ENCODE data around the gene FHOD3. TPM values are rescaled to one million over a fixed set of nuclear protein-coding genes. Genes with fewer than 3 reads are reported as not detected.

The FHOD3 gene
- total RNA-seq, 4 donors from 2014 or later = 0.26 to 13.8 (median 4.9) TPM; not detected in 1

DNA sequence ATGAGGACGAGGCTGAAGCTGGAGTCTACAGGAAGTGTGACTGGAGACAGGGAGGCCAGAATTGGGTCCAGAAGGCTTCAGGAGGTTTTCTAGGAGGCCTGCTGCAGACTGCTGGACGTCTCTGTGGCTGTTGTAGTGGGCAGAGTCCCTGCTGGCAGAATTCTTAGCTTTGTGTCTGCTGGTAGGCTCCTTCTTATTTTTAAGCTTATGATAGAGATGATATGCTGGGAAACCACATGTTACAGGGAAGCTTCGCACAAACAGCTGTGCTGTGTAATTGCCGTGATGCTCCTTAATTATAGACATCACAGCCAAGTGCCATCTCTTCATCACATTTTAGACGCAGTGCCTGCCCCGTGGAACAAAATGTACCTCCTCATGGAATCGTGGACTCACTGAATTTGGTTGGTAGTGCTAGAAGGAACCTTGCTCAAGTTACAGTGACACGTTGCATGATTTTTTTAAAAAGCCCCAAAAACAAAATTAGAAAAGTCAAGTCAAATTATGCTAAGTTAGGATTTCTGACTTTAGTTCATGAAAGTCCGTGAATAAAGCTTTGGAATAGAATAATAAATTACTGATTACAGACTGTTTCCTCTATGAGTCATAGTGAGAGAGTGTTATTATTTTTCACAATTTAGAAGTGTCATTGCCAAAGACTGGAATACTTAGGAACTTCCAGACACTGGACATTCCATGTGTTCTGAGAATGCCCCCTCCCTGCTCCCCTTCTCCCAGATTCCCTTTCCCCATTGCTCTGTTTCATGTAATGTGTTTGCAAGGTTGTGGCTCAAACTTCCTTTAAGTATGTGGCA is 144.1 kb downstream of the FHOD3 start:
- H3K4me3 ChIP-seq = no peak overlapping the region
- no peak overlapping the region for H3K27ac ChIP-seq
- no peak for TF ChIP-seq POLR2A (IDR thresholded peaks at IDR 0.05)
- TF ChIP-seq, protein P1, sequence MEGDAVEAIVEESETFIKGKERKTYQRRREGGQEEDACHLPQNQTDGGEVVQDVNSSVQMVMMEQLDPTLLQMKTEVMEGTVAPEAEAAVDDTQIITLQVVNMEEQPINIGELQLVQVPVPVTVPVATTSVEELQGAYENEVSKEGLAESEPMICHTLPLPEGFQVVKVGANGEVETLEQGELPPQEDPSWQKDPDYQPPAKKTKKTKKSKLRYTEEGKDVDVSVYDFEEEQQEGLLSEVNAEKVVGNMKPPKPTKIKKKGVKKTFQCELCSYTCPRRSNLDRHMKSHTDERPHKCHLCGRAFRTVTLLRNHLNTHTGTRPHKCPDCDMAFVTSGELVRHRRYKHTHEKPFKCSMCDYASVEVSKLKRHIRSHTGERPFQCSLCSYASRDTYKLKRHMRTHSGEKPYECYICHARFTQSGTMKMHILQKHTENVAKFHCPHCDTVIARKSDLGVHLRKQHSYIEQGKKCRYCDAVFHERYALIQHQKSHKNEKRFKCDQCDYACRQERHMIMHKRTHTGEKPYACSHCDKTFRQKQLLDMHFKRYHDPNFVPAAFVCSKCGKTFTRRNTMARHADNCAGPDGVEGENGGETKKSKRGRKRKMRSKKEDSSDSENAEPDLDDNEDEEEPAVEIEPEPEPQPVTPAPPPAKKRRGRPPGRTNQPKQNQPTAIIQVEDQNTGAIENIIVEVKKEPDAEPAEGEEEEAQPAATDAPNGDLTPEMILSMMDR (IDR thresholded peaks at IDR 0.05) = no peak
- H3K4me1 ChIP-seq = no peaks in the 10 kb centered on the region
- no peaks in the 10 kb centered on the region for H3K27me3 ChIP-seq
- no peak for DNase-seq
- intact Hi-C loops (cut with DNase I; ENCODE audit: low total_unique reads) = no loop called here
- no peaks in the 10 kb centered on the region for H3K9me3 ChIP-seq
- no peaks in the 10 kb centered on the region for H3K36me3 ChIP-seq

DNA sequence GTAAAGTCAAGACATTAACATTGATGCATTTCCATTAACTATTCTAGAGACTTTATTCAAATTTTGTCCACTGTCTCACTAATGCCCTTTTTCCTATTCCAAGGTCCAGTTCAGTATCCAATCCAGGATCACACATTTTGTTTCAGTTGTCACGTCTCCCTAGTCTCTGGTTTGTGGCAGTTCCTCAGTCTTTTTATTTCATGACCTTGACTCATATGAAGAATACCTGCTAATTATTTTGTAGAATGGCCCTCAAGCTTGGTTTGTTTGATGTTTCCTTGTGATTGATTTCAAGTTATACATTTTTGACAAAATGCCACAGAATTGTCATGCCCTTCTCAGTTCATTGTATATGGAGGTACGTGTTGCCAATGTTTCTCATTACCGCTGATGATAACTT is 145.2 kb downstream of the FHOD3 start:
- Histone ChIP-seq H3K9me3 (no peaks in the 10 kb centered on the region), H3K27ac (no peak overlapping the region), H3K4me1 (no peaks in the 10 kb centered on the region), H3K4me3 (no peak overlapping the region), H3K36me3 (no peaks in the 10 kb centered on the region), H3K27me3 (no peaks in the 10 kb centered on the region)
- TF ChIP-seq, protein P1 (IDR thresholded peaks at IDR 0.05) = no peak
- TF ChIP-seq POLR2A (IDR thresholded peaks at IDR 0.05) = no peak
- intact Hi-C loops (cut with DNase I; ENCODE audit: low total_unique reads) = no loop called here
- no peak for DNase-seq

DNA sequence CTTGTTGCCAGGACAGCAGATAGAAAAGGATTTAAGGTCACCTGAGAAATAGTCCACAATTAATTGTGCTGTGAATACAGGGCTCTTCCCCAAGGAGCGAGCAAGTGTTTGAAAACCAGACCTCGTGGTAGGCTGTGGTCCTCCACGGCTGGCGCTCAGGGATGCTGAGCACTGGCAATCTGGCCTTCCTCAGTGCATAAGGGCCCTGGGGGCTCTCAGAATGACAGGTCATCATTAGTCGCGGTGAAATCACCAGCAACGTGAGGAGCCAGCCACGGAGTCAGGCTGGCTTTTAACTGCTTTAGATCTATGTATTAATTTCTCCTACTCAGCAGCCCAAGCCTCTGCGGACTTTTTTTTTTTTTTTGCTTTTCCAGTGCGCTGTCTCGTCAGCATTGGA is 148.5 kb downstream of the FHOD3 start:
- TF ChIP-seq, protein P1 (IDR thresholded peaks at IDR 0.05) = no peak
- no peak for TF ChIP-seq POLR2A (IDR thresholded peaks at IDR 0.05)
- H3K27ac ChIP-seq = no peak overlapping the region
- DNase-seq = no peak

DNA sequence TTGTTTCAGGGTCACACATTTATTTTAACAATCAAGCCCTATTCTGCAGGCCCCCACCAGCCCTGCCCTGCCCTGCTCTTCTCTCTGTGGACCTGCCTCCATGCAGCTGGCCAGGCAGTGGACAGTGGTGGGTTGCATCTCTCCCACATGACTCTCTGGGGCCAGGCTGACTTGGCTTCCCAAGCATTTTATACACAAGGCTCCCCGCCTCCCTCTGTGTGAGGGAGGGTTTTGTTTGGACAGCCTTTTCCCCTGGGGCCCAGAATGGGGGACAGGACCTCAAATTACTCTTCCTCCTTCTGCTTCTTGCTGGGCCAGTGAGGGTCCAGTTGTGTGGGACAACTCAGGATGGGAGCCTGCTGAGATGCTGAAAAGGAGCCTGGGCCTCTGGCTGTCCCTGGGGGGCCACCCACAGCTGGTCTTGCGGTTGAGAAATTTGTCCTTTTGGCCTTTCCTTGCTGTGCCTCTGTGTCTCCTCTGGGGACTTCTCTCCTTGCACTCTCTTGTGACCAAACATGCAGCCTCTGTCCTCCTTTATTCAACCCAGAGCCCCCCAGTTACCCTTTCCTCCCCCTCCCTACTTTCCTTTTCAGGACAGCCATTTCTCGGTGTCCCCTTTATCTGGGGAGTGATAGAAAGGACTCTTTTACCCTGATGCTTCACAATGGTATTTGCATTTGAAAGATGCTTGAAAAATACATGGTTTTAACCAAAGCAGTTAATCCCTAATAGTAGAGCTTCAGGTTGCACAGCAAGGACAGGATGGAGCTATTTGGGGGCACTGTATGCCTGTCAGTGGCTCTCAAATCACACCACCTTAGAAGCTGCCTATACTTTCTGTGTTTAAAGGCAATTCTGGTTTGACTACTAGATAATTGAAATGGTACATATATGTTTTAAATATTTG is 151.1 kb downstream of the FHOD3 start:
- TF ChIP-seq, protein P1 (IDR thresholded peaks at IDR 0.05) = no peak
- no peak for TF ChIP-seq POLR2A (IDR thresholded peaks at IDR 0.05)
- DNase-seq = no peak
- no peaks in the 10 kb centered on the region for H3K9me3 ChIP-seq
- H3K36me3 ChIP-seq = no peaks in the 10 kb centered on the region
- intact Hi-C loops (cut with DNase I; ENCODE audit: low total_unique reads) = no loop called here
- no peaks in the 10 kb centered on the region for H3K4me1 ChIP-seq
- no peak overlapping the region for H3K27ac ChIP-seq
- H3K4me3 ChIP-seq = no peak overlapping the region
- no peaks in the 10 kb centered on the region for H3K27me3 ChIP-seq

More for the DNA sequence above, 148.5 kb downstream of the FHOD3 start:
- Histone ChIP-seq H3K4me3 (no peak overlapping the region), H3K27me3 (no peaks in the 10 kb centered on the region), H3K9me3 (no peaks in the 10 kb centered on the region), H3K36me3 (no peaks in the 10 kb centered on the region), H3K4me1 (no peaks in the 10 kb centered on the region)
- intact Hi-C loops (cut with DNase I; ENCODE audit: low total_unique reads) = no loop called here

DNA sequence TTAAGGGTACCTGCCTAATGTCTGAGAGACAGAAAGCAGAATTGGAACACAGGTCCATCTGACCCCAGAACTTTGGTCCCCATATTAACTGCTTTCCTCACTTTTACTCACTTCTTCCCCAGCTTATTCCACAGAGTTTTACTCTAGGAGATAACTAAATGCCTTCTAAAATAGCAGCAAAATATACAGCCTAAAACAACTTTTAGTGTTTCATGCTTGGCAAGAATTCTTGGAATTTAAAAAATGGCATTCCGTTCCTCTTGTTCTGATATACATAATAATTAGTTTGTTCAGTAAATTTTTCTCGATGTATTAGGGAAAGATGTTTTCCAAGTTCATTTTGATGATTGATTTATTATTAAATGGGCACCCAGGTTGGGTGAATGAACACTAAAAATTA is 151.9 kb downstream of the FHOD3 start:
- Histone ChIP-seq H3K4me1 (no peaks in the 10 kb centered on the region), H3K36me3 (no peaks in the 10 kb centered on the region), H3K4me3 (no peak overlapping the region), H3K27ac (no peak overlapping the region), H3K9me3 (no peaks in the 10 kb centered on the region), H3K27me3 (no peaks in the 10 kb centered on the region)
- TF ChIP-seq, protein P1 (IDR thresholded peaks at IDR 0.05) = no peak
- TF ChIP-seq POLR2A (IDR thresholded peaks at IDR 0.05) = no peak
- intact Hi-C loops (cut with DNase I; ENCODE audit: low total_unique reads) = no loop called here
- DNase-seq = no peak

Measured in uterus (tissue), 4 donors.